Adrenal gland (tissue), 5 donors: ENCODE data around the gene NARF.

Experiments used
- CTCF ChIP-seq, 6 experiments: fragments of 450-650 bp in 4 of 6; fragments of 200-600 bp in 2 of 6; sonication (generic) in 1 of 6; IDR thresholded peaks; 1 replicate in 5 of 6; 2 replicates in 1 of 6; pipeline versions ENCODE4 v1.5.1 to v1.8.0; 2016 to 2021; ENCODE audit warnings: antibody characterized with exemption in 6 of 6, mild to moderate bottlenecking in 2 of 6, moderate library complexity in 1 of 6
- POLR2A ChIP-seq, 2 donors: fragments of 450-650 bp; IDR thresholded peaks; one replicate each; pipeline ENCODE4 v1.6.1; 2017; ENCODE audit warnings: antibody characterized with exemption in 2 of 2, mild to moderate bottlenecking in 2 of 2, moderate library complexity in 1 of 2
- donor health status: DM: no; HTN: no; CAD: no.

DNA sequence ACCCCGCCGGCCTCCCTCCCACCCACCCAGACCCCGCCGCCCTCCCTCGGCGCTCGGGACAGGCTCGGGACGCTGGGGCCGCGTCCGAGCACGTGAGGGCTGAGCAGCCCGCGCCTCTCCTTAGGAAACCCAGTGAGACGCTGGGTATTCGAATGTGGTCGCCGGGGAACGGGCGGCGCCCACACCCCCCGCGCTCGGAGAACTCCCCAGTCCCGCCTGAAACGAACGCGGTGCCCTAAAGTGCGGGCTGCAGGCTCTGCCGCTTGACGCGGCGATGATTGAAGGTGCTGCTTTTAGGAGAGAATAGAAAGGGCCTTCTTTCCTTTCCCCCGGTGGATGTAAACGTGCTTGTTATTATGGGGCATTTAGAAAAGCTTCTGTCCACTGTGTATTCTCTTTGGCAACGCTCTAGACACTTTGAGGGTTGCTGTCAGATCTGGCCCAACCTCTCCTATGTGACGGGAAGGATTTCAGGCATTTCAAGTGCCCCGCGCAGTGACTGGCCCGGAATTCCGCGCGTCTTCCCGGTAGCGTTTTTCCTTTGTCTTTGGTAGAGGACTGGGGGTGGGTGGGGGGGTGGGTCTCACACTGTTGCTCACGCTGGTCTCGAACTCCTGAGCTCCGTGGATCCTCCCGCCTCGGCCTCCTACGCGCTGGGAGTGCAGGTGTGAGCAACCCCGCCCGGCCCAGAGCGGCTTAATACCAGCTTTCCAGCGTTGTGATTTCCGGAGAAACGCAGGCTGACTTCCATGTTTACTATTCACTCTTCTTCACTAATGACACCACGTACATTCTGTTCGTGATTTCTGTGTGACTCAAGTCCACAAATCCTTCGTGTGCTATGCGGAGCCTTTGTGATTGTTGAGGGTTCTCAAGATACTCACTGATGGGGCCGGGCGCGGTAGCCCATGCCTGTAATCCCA, 39.2 kb downstream of the NARF start:
- TF ChIP-seq CTCF (IDR thresholded peaks at IDR 0.05): no peak
- no peak for TF ChIP-seq POLR2A (IDR thresholded peaks at IDR 0.05)
